PC-9 (cell line): ENCODE measurements around the gene ACY1. TPM values are rescaled to one million over a fixed set of nuclear protein-coding genes. Genes with fewer than 3 reads are reported as not detected.

Experiments used
- BruUV-seq: library from RNA; stranded (reverse); fragments of 400-500 nt; replicated peaks from 2 replicates; lab custom pipeline; 2021; lab: Mats Ljungman, UMichigan
- CTCF ChIA-PET: fragments of 300-600 bp; sonication (Branson Sonifier 250); formaldehyde crosslinking; loops from one replicate; lab custom pipeline; 2022; ENCODE audit warnings: antibody characterized with exemption; lab: Charles Lee
- POLR2A ChIA-PET: fragments of 300-600 bp; sonication (Branson Sonifier 250); formaldehyde crosslinking; loops from one replicate; lab custom pipeline; 2022; ENCODE audit warnings: antibody characterized with exemption; ENCODE audit not compliant: unreplicated experiment; lab: Charles Lee
- DNase-seq, 2 experiments: peaks; one replicate each; pipeline versions ENCODE4 v3.0.0 to v3.0.0-alpha.2; 2015 to 2022; ENCODE audit warnings: mixed read lengths in 1 of 2
- H2AFZ ChIP-seq: fragments of 200-600 bp; sonication (generic); 2 replicates; pipeline ENCODE4 v1.8.1; 2017; ENCODE audit warnings: antibody characterized with exemption
- H3F3A ChIP-seq: fragments of 200-600 bp; sonication (generic); 2 replicates; pipeline ENCODE4 v1.8.1; 2017; ENCODE audit warnings: antibody characterized with exemption, mild to moderate bottlenecking, low read depth; ENCODE audit not compliant: insufficient read depth
- H3K27ac ChIP-seq: fragments of 200-600 bp; sonication (generic); 2 replicates; pipeline ENCODE4 v1.6.1; 2016; ENCODE audit warnings: mixed run types
- H3K27me3 ChIP-seq: fragments of 200-600 bp; sonication (generic); 2 replicates; pipeline ENCODE4 v1.6.1; 2016; ENCODE audit warnings: low read depth, mixed run types; ENCODE audit not compliant: insufficient read depth
- H3K36me3 ChIP-seq: fragments of 200-600 bp; sonication (generic); 2 replicates; pipeline ENCODE4 v1.6.1; 2016; ENCODE audit warnings: low read depth, mixed run types
- H3K4me1 ChIP-seq: fragments of 200-600 bp; sonication (generic); replicated peaks from 2 replicates; pipeline ENCODE4 v1.6.1; 2016; ENCODE audit warnings: mixed run types; ENCODE audit not compliant: insufficient read depth
- H3K4me2 ChIP-seq: fragments of 200-600 bp; sonication (generic); 2 replicates; pipeline ENCODE4 v1.6.1; 2017; ENCODE audit warnings: mixed run types
- H3K4me3 ChIP-seq: fragments of 200-600 bp; sonication (generic); 2 replicates; pipeline ENCODE4 v1.6.1; 2016; ENCODE audit warnings: mixed run types
- H3K79me2 ChIP-seq: fragments of 200-600 bp; sonication (generic); 2 replicates; pipeline ENCODE4 v1.6.1; 2017; ENCODE audit warnings: low read depth, mixed run types
- H3K9me2 ChIP-seq: fragments of 200-600 bp; sonication (generic); 2 replicates; pipeline ENCODE4 v1.8.1; 2017; ENCODE audit warnings: mild to moderate bottlenecking; ENCODE audit not compliant: insufficient read depth
- H3K9me3 ChIP-seq: fragments of 200-600 bp; sonication (generic); 2 replicates; pipeline ENCODE4 v1.8.1; 2016; ENCODE audit warnings: low read depth; ENCODE audit not compliant: insufficient read depth
- H4K20me1 ChIP-seq: fragments of 200-600 bp; sonication (generic); 2 replicates; pipeline ENCODE4 v1.8.1; 2017; ENCODE audit not compliant: insufficient read depth
- CTCF ChIP-seq: fragments of 200-600 bp; sonication (generic); conservative IDR thresholded peaks from 2 replicates; pipeline ENCODE4 v1.6.1; 2017; ENCODE audit warnings: mixed run types, antibody characterized with exemption, mild to moderate bottlenecking, moderate library complexity
- EZH2 ChIP-seq: fragments of 200-600 bp; sonication (generic); IDR thresholded peaks from 2 replicates; pipeline ENCODE4 v1.8.0; 2017; ENCODE audit warnings: antibody characterized with exemption, low read depth
- intact Hi-C: fragments of 100-400 bp; cut with micrococcal nuclease; formaldehyde crosslinking; loops from one replicate; pipeline ENCODE4 v1.10.0; 2022; ENCODE audit not compliant: unreplicated experiment
- total RNA-seq: library from RNA; stranded (reverse); gene quantifications from 2 replicates; pipeline ENCODE4 v1.2.3, GENCODE V29; 2021

Gene ACY1
- total RNA-seq, 1 experiment from 2014 or later: 52.2 TPM

- H2AFZ ChIP-seq: no peak overlapping the region
- H3F3A ChIP-seq: peaks cover 30% of the 10 kb centered on the region
- peaks cover 14% of the 10 kb centered on the region; the same call in 1 of the 2 replicates for H3K79me2 ChIP-seq
- H3K27ac ChIP-seq: no peak overlapping the region
- TF ChIP-seq CTCF (no peak), EZH2 (no peak)
- H3K36me3 ChIP-seq: no peaks in the 10 kb centered on the region
- no peaks in the 10 kb centered on the region for H3K9me3 ChIP-seq
- no peak overlapping the region for H3K4me3 ChIP-seq
- ChIA-PET POLR2A (no interaction called here), CTCF (no interaction called here)
- H4K20me1 ChIP-seq: no peaks in the 10 kb centered on the region
- no peak for DNase-seq
- intact Hi-C loops: no loop called here
- no peaks in the 10 kb centered on the region for H3K27me3 ChIP-seq
- H3K4me2 ChIP-seq: no peak overlapping the region
- no TSS peak for BruUV-seq
- H3K9me2 ChIP-seq: no peaks in the 10 kb centered on the region
- peaks cover 12% of the 10 kb centered on the region for H3K4me1 ChIP-seq
Observed at GRCh38 chr3:51969841-51970240, 13.5 kb upstream of the ACY1 start.

GRCh38 chr3:51970606-51971300 lies 12.6 kb upstream of the ACY1 start:
- H3K79me2 ChIP-seq: peaks cover 14% of the 10 kb centered on the region; the same call in 1 of the 2 replicates
- no peak for DNase-seq
- no peak overlapping the region for H3K27ac ChIP-seq
- intact Hi-C loops: no loop called here
- H3K4me3 ChIP-seq: no peak overlapping the region
- H4K20me1 ChIP-seq: no peaks in the 10 kb centered on the region
- peaks cover 37% of the 10 kb centered on the region for H3F3A ChIP-seq
- H3K4me1 ChIP-seq: peaks cover 12% of the 10 kb centered on the region
- no TSS peak for BruUV-seq
- H3K36me3 ChIP-seq: no peaks in the 10 kb centered on the region
- H3K9me2 ChIP-seq: no peaks in the 10 kb centered on the region
- CTCF ChIA-PET: no interaction called here
- TF ChIP-seq EZH2 (no peak), CTCF (no peak)
- no peak overlapping the region for H3K4me2 ChIP-seq
- no peak overlapping the region for H2AFZ ChIP-seq
- H3K9me3 ChIP-seq: no peaks in the 10 kb centered on the region
- no peaks in the 10 kb centered on the region for H3K27me3 ChIP-seq
- POLR2A ChIA-PET: no interaction called here

GRCh38 chr3:51971350-51971749 lies 12.0 kb upstream of the ACY1 start:
- Histone ChIP-seq H3K27me3 (no peaks in the 10 kb centered on the region), H3K36me3 (no peaks in the 10 kb centered on the region), H2AFZ (no peak overlapping the region), H3K4me3 (no peak overlapping the region), H3K4me1 (peaks cover 12% of the 10 kb centered on the region), H3K4me2 (no peak overlapping the region), H3K9me3 (no peaks in the 10 kb centered on the region), H3F3A (peaks cover 37% of the 10 kb centered on the region), H3K79me2 (peaks cover 14% of the 10 kb centered on the region; the same call in 1 of the 2 replicates), H4K20me1 (no peaks in the 10 kb centered on the region), H3K9me2 (no peaks in the 10 kb centered on the region), H3K27ac (no peak overlapping the region)
- CTCF ChIA-PET: no interaction called here
- intact Hi-C loops: no loop called here
- BruUV-seq: no TSS peak
- POLR2A ChIA-PET: no interaction called here
- TF ChIP-seq CTCF (no peak), EZH2 (no peak)
- no peak for DNase-seq
